COR-L47 (cell line): ENCODE results near the gene TSEN15.

ENCODE experiments used
- DNase-seq: peaks from one replicate; lab custom pipeline; 2025; lab: John Stamatoyannopoulos, UW

The TSEN15 gene

GRCh38 chr1:184101571-184101970, 50.0 kb downstream of the TSEN15 start:
- no peak for DNase-seq

- DNase-seq, result no peak
Measured at GRCh38 chr1:184110272-184111204, 59.0 kb downstream of the TSEN15 start.

GRCh38 chr1:184112176-184112948, 60.8 kb downstream of the TSEN15 start:
- no peak for DNase-seq

GRCh38 chr1:184113251-184113650, 61.7 kb downstream of the TSEN15 start:
- no peak for DNase-seq

- no peak for DNase-seq
Measured at GRCh38 chr1:184114818-184115398, 63.4 kb downstream of the TSEN15 start.

- no peak for DNase-seq
Measured at GRCh38 chr1:184116287-184116686, 64.8 kb downstream of the TSEN15 start.

GRCh38 chr1:184118046-184118445, 66.5 kb downstream of the TSEN15 start:
- no peak for DNase-seq
